BJ (cell line): ENCODE measurements around the gene ATP8B1. TPM values are rescaled to one million over a fixed set of nuclear protein-coding genes. Genes with fewer than 3 reads are reported as not detected.
"Not testable (repeated sequence)": the region's sequence is repeated elsewhere in the genome, so short reads cannot be mapped to it uniquely, and the experiment has no call there.

Source experiments
- CTCF ChIA-PET: fragments of 350-600 bp; formaldehyde crosslinking; extraction: SDS; loops from one replicate; lab custom pipeline; 2021; ENCODE audit warnings: antibody characterized with exemption, inconsistent platforms; lab: Yijun Ruan, JAX
- POLR2A ChIA-PET: fragments of 300-600 bp; sonication (Branson Sonifier 250); formaldehyde crosslinking; extraction: SDS; loops from one replicate; lab custom pipeline; 2021; ENCODE audit warnings: antibody characterized with exemption; lab: Charles Lee
- DNase-seq: peaks from one replicate; pipeline ENCODE4 v3.0.0-alpha.2; 2011; ENCODE audit warnings: low read depth
- H3K27me3 ChIP-seq: 2 replicates; pipeline ENCODE4 v1.6.0; 2011; ENCODE audit warnings: low read length; ENCODE audit not compliant: control insufficient read depth, insufficient read depth
- H3K36me3 ChIP-seq: 2 replicates; pipeline ENCODE4 v1.5.1; 2011; ENCODE audit warnings: low read length; ENCODE audit not compliant: control insufficient read depth, insufficient read depth
- H3K4me3 ChIP-seq: 2 replicates; pipeline ENCODE4 v1.5.1; 2011; ENCODE audit warnings: low read depth, mild to moderate bottlenecking, control low read depth, low read length
- CTCF ChIP-seq: IDR thresholded peaks from 2 replicates; pipeline ENCODE4 v1.5.1; 2011; ENCODE audit warnings: low read depth, mild to moderate bottlenecking, control low read depth, inconsistent platforms, low read length, moderate library complexity; ENCODE audit not compliant: insufficient read depth
- polyA minus RNA-seq: library from RNA; depleted of rRNA, polyadenylated mRNA; stranded (reverse); fragments of >200 nt; gene quantifications from 2 replicates; pipeline ENCODE4 v1.2.3, GENCODE V29; 2011; rRNA and poly(A)+ RNA removed
- polyA plus RNA-seq: library from polyadenylated mRNA; depleted of rRNA; stranded (reverse); fragments of >200 nt; gene quantifications from 2 replicates; pipeline ENCODE4 v1.2.3, GENCODE V29; 2011; rRNA removed

ATP8B1 gene
- polyA plus RNA-seq (53.3 and 84.5 TPM in 2 replicates), polyA minus RNA-seq (58.2 and 60.0 TPM in 2 replicates)

GRCh38 chr18:57803103-57803969, at the start of gene ATP8B1:
Gene ATP8B1, minus strand, starts transcription at chr18:57803315. Its CDS starts 71,508 bp downstream, at chr18:57731807.
- Histone ChIP-seq H3K36me3 (no peaks in the 10 kb centered on the region), H3K4me3 (peak within 1 kb of the TSS; percentile 94), H3K27me3 (no peaks in the 10 kb centered on the region)
- TF ChIP-seq CTCF = no peak
- POLR2A ChIA-PET = interaction anchor here (0.5 kb wide), 1 partner anchor 25 kb away, joined by 7 read pairs; no protein-coding TSS in a partner anchor
- no peak for DNase-seq
- CTCF ChIA-PET = interaction anchor here (0.6 to 0.7 kb wide), 2 partner anchors 23 to 964 kb away, joined by 3 read pairs; no protein-coding TSS in a partner anchor

- DNase-seq = no peak
- Histone ChIP-seq H3K27me3 (no peaks in the 10 kb centered on the region), H3K4me3 (no peak overlapping the region), H3K36me3 (no peaks in the 10 kb centered on the region)
- ChIA-PET CTCF (interaction anchor here (0.6 to 0.7 kb wide), 2 partner anchors 12 to 22 kb away, joined by 3 read pairs; no protein-coding TSS in a partner anchor), POLR2A (no interaction called here)
- TF ChIP-seq CTCF = no peak
These were observed 46.9 kb upstream of the ATP8B1 start for GRCh38 chr18:57850063-57850462.

- H3K36me3 ChIP-seq, CTCF ChIA-PET, H3K4me3 ChIP-seq, DNase-seq, POLR2A ChIA-PET, H3K27me3 ChIP-seq: not testable (repeated sequence)
These were observed 45.3 kb upstream of the ATP8B1 start for GRCh38 chr18:57848374-57848773.

GRCh38 chr18:57847431-57847830, 44.3 kb upstream of the ATP8B1 start:
- H3K27me3 ChIP-seq, POLR2A ChIA-PET, H3K4me3 ChIP-seq, H3K36me3 ChIP-seq, DNase-seq: not testable (repeated sequence)
- CTCF ChIA-PET = interaction anchor here (1.1 kb wide), 1 partner anchor 226 kb away, joined by 3 read pairs; the partner anchor contains the start of gene NARS1

GRCh38 chr18:57846258-57846657, 43.1 kb upstream of the ATP8B1 start:
- peak; percentile 39 for DNase-seq
- no peak overlapping the region for H3K4me3 ChIP-seq
- no peaks in the 10 kb centered on the region for H3K36me3 ChIP-seq
- TF ChIP-seq CTCF = no peak
- ChIA-PET POLR2A (no interaction called here), CTCF (interaction anchor here (0.8 to 1.4 kb wide), 2 partner anchors 10 to 65 kb away, joined by 3 to 4 read pairs; no protein-coding TSS in a partner anchor)
- H3K27me3 ChIP-seq = no peaks in the 10 kb centered on the region

GRCh38 chr18:57845605-57846074, 42.5 kb upstream of the ATP8B1 start:
- ChIA-PET CTCF (interaction anchor here (0.8 to 1.4 kb wide), 2 partner anchors 9 to 65 kb away, joined by 3 to 4 read pairs; no protein-coding TSS in a partner anchor), POLR2A (no interaction called here)
- DNase-seq = no peak
- no peaks in the 10 kb centered on the region for H3K27me3 ChIP-seq
- no peaks in the 10 kb centered on the region for H3K36me3 ChIP-seq
- TF ChIP-seq CTCF = no peak
- H3K4me3 ChIP-seq = no peak overlapping the region
